AG09319 (cell line): Measurements from ENCODE around the gene AFAP1.

Experiments used
- DNase-seq: peaks from one replicate; pipeline ENCODE4 v3.0.0-alpha.2; 2010; ENCODE audit warnings: low read depth; ENCODE audit errors: extremely low read depth
- TF ChIP-seq, protein P1 (sequence below): IDR thresholded peaks from 2 replicates; pipeline ENCODE4 v1.5.1; 2011; ENCODE audit warnings: low read depth, mild to moderate bottlenecking, inconsistent platforms, low read length, moderate library complexity

Gene AFAP1

DNA sequence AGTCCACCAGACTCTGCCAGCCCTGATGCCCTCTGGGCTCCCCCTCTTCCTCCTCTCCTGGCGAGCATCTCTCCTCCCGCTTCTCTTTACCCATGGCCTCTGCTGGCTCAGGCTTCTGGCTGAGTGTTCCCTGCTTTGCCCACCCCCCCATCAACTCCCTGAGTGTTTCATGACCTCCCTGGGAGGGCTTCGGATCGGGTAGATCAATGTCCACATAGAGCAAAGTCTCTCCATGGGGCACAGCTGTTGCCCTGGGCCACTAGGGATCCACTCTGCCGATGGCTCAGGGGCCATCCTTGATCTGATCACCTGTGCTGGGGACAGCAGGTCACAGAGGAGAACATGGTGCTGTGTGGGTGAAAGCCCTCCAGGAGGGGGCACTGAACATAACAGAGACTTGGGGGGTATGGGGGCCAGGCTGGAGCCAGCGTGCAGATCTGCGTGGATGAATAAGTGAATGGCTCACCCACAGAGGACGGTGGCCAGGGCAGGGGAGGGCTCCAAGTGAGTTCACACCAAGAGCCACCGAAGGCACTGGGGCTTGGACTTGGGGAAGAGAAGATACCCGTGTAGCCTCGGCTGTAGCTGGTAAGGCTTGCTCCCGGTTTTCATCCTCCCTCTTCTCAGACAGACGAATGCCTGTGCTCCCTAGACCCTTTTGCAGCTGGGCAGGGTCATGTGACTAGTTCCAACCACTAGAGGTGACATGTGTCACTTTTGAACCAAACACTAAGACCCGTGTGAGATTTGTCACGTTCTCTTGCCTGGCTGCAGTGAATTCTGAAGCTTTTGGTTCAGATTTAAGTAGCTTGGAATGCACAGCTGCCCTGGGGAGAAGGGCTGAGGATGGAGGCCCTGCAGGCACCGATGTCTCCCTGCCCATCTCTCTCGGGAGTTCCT is 23.2 kb upstream of the AFAP1 start:
- TF ChIP-seq, protein P1, sequence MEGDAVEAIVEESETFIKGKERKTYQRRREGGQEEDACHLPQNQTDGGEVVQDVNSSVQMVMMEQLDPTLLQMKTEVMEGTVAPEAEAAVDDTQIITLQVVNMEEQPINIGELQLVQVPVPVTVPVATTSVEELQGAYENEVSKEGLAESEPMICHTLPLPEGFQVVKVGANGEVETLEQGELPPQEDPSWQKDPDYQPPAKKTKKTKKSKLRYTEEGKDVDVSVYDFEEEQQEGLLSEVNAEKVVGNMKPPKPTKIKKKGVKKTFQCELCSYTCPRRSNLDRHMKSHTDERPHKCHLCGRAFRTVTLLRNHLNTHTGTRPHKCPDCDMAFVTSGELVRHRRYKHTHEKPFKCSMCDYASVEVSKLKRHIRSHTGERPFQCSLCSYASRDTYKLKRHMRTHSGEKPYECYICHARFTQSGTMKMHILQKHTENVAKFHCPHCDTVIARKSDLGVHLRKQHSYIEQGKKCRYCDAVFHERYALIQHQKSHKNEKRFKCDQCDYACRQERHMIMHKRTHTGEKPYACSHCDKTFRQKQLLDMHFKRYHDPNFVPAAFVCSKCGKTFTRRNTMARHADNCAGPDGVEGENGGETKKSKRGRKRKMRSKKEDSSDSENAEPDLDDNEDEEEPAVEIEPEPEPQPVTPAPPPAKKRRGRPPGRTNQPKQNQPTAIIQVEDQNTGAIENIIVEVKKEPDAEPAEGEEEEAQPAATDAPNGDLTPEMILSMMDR, result no peak
- no peak for DNase-seq

DNA sequence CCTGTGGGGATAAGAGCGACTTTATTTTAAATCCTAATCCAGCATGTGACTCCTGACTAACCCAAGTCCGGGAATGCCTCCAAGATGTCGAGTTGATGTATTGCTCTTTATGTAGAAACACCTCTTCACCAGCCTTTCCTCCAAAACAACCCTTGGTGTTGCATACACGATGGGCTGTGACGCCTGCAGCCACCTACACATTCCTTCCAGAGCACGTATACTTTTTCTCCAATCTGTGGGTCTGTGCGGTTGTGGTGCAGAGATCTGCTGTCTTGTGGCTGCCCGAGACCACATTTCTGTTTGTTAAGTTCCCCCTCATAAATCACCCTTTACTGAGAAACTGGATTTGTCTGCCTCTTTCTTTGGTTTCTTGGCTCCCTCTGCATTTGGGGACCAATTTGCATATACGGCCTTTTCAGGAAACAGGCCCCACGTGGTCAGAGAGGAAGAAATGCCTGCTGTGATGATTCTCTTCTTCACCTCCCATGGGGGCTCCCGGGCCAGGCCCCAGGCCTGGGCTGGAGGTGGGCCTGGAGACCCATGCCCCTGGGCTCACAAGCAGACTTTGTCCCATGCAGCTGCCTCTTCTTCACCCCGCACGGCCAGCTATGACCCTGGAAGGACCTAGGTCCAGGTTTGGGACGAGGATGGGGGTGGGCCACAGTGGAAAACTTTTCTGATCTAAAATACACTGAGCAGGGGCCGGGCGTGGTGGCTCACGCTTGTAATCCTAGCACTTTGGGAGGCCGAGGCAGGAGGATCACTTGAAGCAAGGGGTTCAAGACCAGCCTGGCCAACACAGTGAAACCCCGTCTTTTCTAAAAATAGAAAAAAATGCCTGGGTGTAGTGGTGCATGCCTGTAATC is 21.4 kb upstream of the AFAP1 start:
- TF ChIP-seq, protein P1, result no peak
- no peak for DNase-seq

DNA sequence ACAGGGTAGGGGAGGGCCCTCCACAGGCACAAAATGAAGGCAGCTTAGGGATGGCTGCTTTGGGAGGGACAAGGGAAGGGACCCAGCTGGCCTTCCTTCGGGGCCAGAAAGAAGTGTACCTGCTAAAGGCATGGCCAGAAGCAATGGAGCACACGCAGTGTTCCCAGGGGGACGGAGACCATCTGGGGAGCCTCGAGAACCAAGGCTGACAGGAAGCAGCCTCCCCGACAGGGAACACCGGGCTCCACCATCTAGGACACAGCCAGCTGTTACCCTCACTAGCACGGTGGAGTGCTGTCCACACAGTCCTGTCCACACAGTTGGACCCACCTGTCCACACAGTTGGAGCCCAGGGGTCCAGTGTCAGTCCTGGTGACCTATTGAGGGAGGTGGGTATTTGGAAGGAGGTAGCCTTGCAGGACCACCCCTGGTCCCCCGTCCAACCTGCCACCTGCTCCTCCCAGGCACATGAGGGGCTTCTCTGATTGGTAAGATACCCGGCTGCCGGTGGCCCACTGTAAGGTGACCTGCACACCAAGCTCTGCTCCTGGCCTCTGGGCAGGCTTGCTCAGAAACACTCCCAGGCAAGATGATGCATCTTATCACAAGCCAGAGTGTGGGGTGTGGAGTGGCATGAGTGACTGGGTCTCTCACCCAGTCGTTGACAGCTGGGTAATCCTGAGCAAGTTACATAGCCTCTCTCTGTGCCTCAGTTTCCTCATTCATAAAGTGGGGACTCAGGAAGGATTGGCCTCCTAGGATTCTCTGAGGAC is 20.5 kb upstream of the AFAP1 start:
- TF ChIP-seq, protein P1, result no peak
- DNase-seq, result no peak

DNA sequence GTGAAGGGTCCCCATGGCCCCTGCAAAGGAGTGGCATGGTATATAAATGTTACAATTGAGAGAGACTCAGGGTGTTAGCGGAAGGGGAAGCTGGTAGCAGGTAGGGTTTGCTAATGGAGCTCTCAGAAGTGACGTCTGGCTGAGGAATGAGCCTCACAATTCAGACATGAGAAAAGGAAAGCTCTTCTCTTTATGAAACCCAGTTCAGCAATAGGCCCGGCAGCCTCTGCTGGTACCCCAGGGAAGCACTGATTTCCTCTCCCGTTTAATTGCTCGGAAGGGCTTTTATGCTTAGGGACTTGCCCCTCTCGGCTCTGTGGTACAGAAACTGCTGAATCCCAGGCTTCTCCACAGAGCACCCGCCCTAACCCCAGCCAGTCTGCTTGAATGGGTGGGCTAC is 19.4 kb upstream of the AFAP1 start:
- TF ChIP-seq, protein P1, result no peak
- DNase-seq, result no peak

DNA sequence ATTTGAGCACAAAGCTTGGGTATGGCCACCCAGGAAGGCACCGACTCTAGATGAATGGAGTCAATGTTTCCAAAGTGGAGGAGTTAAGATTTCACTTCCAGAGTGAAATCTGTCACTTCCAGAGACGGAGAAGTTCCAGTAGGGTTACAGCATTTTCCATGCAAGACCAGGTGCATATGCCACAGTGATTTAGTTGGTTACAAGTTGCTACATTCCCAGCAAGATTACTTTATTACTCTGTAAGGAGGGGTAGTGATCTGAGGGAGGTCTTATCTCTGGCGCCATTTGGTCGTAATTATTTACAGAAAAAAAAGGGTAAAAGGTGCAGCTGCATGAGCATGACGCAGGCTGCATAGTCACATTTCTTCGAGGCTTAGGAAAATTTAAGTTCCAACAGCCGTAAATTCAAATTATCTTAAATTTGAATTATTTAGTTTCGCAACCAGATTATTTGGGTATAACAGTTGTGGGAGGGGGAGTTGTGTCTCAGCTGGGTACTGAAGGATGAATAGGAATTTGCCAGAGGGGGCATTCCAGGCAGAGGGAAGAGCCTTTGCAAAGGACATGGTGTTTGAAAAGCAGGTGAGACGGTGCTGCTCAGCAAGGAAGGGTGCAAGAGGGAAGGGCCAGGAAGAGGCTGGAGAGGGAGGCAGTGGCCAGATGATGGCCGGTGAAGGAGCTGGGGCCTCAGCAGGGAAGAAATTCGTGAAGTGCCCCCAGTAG is 17.4 kb upstream of the AFAP1 start:
- TF ChIP-seq, protein P1, result no peak
- no peak for DNase-seq

DNA sequence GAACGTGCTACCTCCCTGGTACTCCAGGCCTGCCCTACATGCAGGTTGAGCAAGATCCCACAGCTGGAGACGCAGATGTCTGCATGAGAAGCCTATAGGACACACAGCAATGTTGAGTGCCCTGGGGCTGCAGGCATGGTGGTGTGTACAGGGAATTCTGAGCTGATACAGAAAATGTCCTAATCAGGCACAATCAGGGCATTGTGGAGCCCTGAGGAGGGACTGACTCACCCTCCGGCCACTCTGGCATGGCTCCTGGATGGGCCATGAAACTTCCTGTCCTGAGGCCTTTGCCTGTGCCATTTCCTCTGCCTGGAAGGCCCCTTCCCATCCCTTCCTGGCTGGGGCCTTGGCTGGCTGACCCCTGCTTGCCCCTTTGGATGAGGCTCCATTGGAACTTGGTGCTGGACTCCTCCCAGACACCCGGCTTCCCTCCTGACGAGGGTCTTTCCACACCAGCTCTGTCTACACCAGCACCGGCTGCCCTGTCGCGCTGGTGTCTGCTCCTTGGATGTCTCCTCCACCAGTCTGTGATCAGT is 16.7 kb upstream of the AFAP1 start:
- no peak for DNase-seq
- TF ChIP-seq, protein P1, result no peak
